H1 (cell line): ENCODE data around the gene MLPH. TPM values are rescaled to one million over a fixed set of nuclear protein-coding genes. Genes with fewer than 3 reads are reported as not detected.

Source experiments
- POLR2AphosphoS5 ChIP-seq: IDR thresholded peaks from 2 replicates; pipeline ENCODE4 v1.6.1; 2011; ENCODE audit warnings: low read depth, low read length
- polyA plus RNA-seq, 7 experiments: library from polyadenylated mRNA; depleted of rRNA in 3 of 7; stranded (reverse) in 5 of 7; unstranded in 2 of 7; fragments of >200 nt in 5 of 7; fragments of 200-250 nt in 2 of 7; gene quantifications; 1 replicate in 5 of 7; 2 replicates in 1 of 7; 4 replicates in 1 of 7; pipeline versions ENCODE4 v1.2.1 to v1.2.3, GENCODE V29; 2011 to 2013; ENCODE audit warnings: missing spikeins in 2 of 7, mixed read lengths in 2 of 7
- total RNA-seq: library from RNA; stranded (reverse); fragmentation: NEBNext Ultra II Directional; extraction: Animal tissue kit (Norgen Biotek cat#: 25700); gene quantifications from 2 replicates; pipeline ENCODE4 v1.2.1, GENCODE V29; 2021

Gene MLPH
- total and polyA plus RNA-seq, 2 of the 8 experiments (the other 6 are each of a cell fraction or from before 2014, with no cell fraction given): 12.7 to 17.0 TPM

- TF ChIP-seq POLR2AphosphoS5: no peak
Observed at GRCh38 chr2:237539681-237540080, 52.6 kb downstream of the MLPH start (continued).
